Panc1 (cell line): ENCODE results near the gene SV2C. TPM values are rescaled to one million over a fixed set of nuclear protein-coding genes. Genes with fewer than 3 reads are reported as not detected.

ENCODE experiments used
- ATAC-seq: fragments of 200-7000 bp; cut with Tn5 transposase; 2 replicates; pipeline ENCODE4 v1.9.1; 2020; ENCODE audit warnings: mild to moderate bottlenecking, moderate library complexity
- BruUV-seq: library from RNA; stranded (reverse); fragments of 400-500 nt; replicated peaks from 2 replicates; lab custom pipeline; 2021; lab: Mats Ljungman, UMichigan
- CTCF ChIA-PET: fragments of 300-600 bp; sonication (Branson Sonifier 250); formaldehyde crosslinking; loops from one replicate; lab custom pipeline; 2022; ENCODE audit warnings: antibody characterized with exemption; lab: Charles Lee
- POLR2A ChIA-PET: fragments of 300-600 bp; sonication (Branson Sonifier 250); formaldehyde crosslinking; loops from one replicate; lab custom pipeline; 2022; ENCODE audit warnings: antibody characterized with exemption; lab: Charles Lee
- DNase-seq: peaks from one replicate; pipeline ENCODE4 v3.0.0-alpha.2; 2010; ENCODE audit warnings: low read depth, low spot score
- H3K27ac ChIP-seq: 2 replicates; pipeline ENCODE4 v1.5.1; 2011; ENCODE audit warnings: mild to moderate bottlenecking, low read length, inconsistent platforms
- H3K27me3 ChIP-seq: fragments of 200-500 bp; sonication (Bioruptor generic); 2 replicates; pipeline ENCODE4 v1.6.0; 2014; ENCODE audit warnings: low read length, inconsistent platforms; ENCODE audit not compliant: control insufficient read depth, insufficient read depth
- H3K36me3 ChIP-seq: fragments of 200-500 bp; sonication (Bioruptor generic); 2 replicates; pipeline ENCODE4 v1.5.1; 2014; ENCODE audit warnings: inconsistent platforms, mild to moderate bottlenecking, low read length, moderate library complexity; ENCODE audit not compliant: control insufficient read depth, insufficient read depth
- H3K4me1 ChIP-seq: 2 replicates; pipeline ENCODE4 v1.5.1; 2011; ENCODE audit warnings: inconsistent platforms, mild to moderate bottlenecking, low read length, moderate library complexity; ENCODE audit not compliant: control insufficient read depth, insufficient read depth
- H3K4me3 ChIP-seq, 2 experiments: 2 replicates each; pipeline ENCODE4 v1.5.1; 2011 to 2012; ENCODE audit warnings: low read depth in 2 of 2, low read length in 2 of 2, mild to moderate bottlenecking in 2 of 2, inconsistent platforms in 1 of 2, moderate library complexity in 1 of 2
- H3K9me3 ChIP-seq: fragments of 200-500 bp; sonication (Bioruptor generic); 2 replicates; pipeline ENCODE4 v1.5.1; 2014; ENCODE audit warnings: low read depth, mild to moderate bottlenecking, inconsistent platforms, low read length, moderate library complexity; ENCODE audit not compliant: control insufficient read depth, insufficient read depth
- POLR2AphosphoS5 ChIP-seq: IDR thresholded peaks from 2 replicates; pipeline ENCODE4 v1.6.1; 2012; ENCODE audit warnings: mild to moderate bottlenecking, low read depth, low read length, moderate library complexity
- SIN3A ChIP-seq: IDR thresholded peaks from 2 replicates; pipeline ENCODE4 v1.6.1; 2012; ENCODE audit warnings: low read depth, mild to moderate bottlenecking, low read length, moderate library complexity, borderline replicate concordance; ENCODE audit not compliant: insufficient read depth
- TCF7L2 ChIP-seq: IDR thresholded peaks from 2 replicates; pipeline ENCODE4 v1.6.1; 2011; ENCODE audit warnings: mild to moderate bottlenecking, low read depth, low read length, inconsistent platforms
- in situ Hi-C: cut with HindIII; loops from 2 replicates; pipeline ENCODE4 v1.10.0; 2016; ENCODE audit warnings: low sequenced_read_pairs, low pct_unique_long_range_greater_than_20kb
- intact Hi-C: fragments of 100-400 bp; cut with micrococcal nuclease; formaldehyde crosslinking; loops from one replicate; pipeline ENCODE4 v1.10.0; 2022; ENCODE audit not compliant: unreplicated experiment
- total RNA-seq: library from RNA; stranded (reverse); gene quantifications from one replicate; pipeline ENCODE4 v1.2.1, GENCODE V29; 2021; ENCODE audit not compliant: unreplicated experiment
- TF ChIP-seq, protein P1 (sequence below), 2 experiments: IDR thresholded peaks; 2 replicates each; pipeline ENCODE4 v1.6.1; 2011 to 2012; ENCODE audit warnings: low read depth in 2 of 2, control low read depth in 1 of 2, low read length in 1 of 2, mild to moderate bottlenecking in 1 of 2, moderate library complexity in 1 of 2; ENCODE audit not compliant: insufficient read depth in 1 of 2
- TF ChIP-seq, protein P2 (sequence below): fragments of 450-650 bp; IDR thresholded peaks from 2 replicates; pipeline ENCODE4 v1.5.1; 2017; ENCODE audit warnings: mild to moderate bottlenecking

Gene SV2C
- total RNA-seq, 1 experiment from 2014 or later = not detected

DNA sequence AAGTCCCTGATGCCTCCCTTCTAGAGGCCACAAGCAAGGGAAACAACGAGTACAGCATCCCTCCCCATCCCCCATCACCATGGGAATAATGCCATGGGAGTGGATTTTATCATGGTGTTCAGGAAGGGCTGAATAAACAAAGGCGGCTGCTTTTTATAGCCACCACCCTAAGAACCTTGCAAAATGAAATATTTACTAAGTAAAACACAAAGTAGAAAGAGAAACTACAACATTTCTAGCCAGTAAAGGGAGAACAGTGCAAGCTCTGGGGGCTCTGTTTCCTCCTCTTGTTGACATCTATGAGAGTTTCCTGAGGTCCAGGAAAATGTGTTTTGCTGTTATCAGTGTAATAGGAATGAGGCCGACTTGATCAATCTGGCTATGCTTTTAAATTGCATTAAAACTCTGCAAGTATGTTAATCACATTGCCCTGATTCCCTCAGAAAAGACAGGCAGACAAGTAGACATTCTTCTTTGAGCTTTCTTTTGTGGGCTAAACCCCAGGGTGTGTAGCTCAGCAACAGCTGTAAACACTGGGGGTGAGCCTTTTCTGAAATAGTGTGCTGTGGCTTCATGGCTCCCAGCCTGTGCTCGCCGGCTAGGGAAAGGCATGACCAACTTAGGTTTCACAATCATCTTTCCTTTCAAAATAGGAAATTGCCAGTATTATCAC lies 31.1 kb downstream of the SV2C start:
- TF ChIP-seq TCF7L2 (no peak), SIN3A (no peak), POLR2AphosphoS5 (no peak)
- TF ChIP-seq, protein P1, sequence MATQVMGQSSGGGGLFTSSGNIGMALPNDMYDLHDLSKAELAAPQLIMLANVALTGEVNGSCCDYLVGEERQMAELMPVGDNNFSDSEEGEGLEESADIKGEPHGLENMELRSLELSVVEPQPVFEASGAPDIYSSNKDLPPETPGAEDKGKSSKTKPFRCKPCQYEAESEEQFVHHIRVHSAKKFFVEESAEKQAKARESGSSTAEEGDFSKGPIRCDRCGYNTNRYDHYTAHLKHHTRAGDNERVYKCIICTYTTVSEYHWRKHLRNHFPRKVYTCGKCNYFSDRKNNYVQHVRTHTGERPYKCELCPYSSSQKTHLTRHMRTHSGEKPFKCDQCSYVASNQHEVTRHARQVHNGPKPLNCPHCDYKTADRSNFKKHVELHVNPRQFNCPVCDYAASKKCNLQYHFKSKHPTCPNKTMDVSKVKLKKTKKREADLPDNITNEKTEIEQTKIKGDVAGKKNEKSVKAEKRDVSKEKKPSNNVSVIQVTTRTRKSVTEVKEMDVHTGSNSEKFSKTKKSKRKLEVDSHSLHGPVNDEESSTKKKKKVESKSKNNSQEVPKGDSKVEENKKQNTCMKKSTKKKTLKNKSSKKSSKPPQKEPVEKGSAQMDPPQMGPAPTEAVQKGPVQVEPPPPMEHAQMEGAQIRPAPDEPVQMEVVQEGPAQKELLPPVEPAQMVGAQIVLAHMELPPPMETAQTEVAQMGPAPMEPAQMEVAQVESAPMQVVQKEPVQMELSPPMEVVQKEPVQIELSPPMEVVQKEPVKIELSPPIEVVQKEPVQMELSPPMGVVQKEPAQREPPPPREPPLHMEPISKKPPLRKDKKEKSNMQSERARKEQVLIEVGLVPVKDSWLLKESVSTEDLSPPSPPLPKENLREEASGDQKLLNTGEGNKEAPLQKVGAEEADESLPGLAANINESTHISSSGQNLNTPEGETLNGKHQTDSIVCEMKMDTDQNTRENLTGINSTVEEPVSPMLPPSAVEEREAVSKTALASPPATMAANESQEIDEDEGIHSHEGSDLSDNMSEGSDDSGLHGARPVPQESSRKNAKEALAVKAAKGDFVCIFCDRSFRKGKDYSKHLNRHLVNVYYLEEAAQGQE (IDR thresholded peaks at IDR 0.05; ENCODE audit: insufficient read depth in 1 of 2, low read depth in 2 of 2, low read length in 1 of 2) = no peak
- TF ChIP-seq, protein P2, sequence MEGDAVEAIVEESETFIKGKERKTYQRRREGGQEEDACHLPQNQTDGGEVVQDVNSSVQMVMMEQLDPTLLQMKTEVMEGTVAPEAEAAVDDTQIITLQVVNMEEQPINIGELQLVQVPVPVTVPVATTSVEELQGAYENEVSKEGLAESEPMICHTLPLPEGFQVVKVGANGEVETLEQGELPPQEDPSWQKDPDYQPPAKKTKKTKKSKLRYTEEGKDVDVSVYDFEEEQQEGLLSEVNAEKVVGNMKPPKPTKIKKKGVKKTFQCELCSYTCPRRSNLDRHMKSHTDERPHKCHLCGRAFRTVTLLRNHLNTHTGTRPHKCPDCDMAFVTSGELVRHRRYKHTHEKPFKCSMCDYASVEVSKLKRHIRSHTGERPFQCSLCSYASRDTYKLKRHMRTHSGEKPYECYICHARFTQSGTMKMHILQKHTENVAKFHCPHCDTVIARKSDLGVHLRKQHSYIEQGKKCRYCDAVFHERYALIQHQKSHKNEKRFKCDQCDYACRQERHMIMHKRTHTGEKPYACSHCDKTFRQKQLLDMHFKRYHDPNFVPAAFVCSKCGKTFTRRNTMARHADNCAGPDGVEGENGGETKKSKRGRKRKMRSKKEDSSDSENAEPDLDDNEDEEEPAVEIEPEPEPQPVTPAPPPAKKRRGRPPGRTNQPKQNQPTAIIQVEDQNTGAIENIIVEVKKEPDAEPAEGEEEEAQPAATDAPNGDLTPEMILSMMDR = no peak
- Histone ChIP-seq H3K9me3 (no peaks in the 10 kb centered on the region), H3K4me1 (no peaks in the 10 kb centered on the region), H3K27ac (no peak overlapping the region), H3K4me3 (no peak overlapping the region), H3K36me3 (no peaks in the 10 kb centered on the region), H3K27me3 (peaks cover 9% of the 10 kb centered on the region)
- in situ Hi-C loops (no loop called here), intact Hi-C loops (no loop called here)
- BruUV-seq = no TSS peak
- ChIA-PET CTCF (no interaction called here), POLR2A (no interaction called here)
- DNase-seq (no peak), ATAC-seq (no peak)

GRCh38 chr5:76125346-76125745 lies 42.2 kb downstream of the SV2C start:
- TF ChIP-seq, protein P2 = no peak
- TF ChIP-seq POLR2AphosphoS5 (no peak), TCF7L2 (no peak), SIN3A (no peak)
- TF ChIP-seq, protein P1 (IDR thresholded peaks at IDR 0.05; ENCODE audit: insufficient read depth in 1 of 2, low read depth in 2 of 2, low read length in 1 of 2) = no peak
- CTCF ChIA-PET = no interaction called here
- in situ Hi-C loops = no loop called here

More at GRCh38 chr5:76125346-76125745, 42.2 kb downstream of the SV2C start:
- Histone ChIP-seq H3K27me3 (peaks cover 18% of the 10 kb centered on the region), H3K4me3 (no peak overlapping the region), H3K4me1 (no peaks in the 10 kb centered on the region), H3K27ac (no peak overlapping the region), H3K36me3 (no peaks in the 10 kb centered on the region), H3K9me3 (no peaks in the 10 kb centered on the region)
- DNase-seq = no peak
- intact Hi-C loops = no loop called here
- no peak for ATAC-seq
- POLR2A ChIA-PET = no interaction called here
- BruUV-seq = no TSS peak
